DOHH2 (cell line): Measurements from ENCODE around the gene CACNB4.

Experiments used
- H3F3A ChIP-seq: fragments of 200-600 bp; sonication (generic), shearing (Covaris generic); 2 replicates; pipeline ENCODE4 v1.6.0; 2016; ENCODE audit warnings: antibody characterized with exemption, mild to moderate bottlenecking; ENCODE audit not compliant: control insufficient read depth, insufficient read depth
- H3K27ac ChIP-seq: fragments of 200-600 bp; sonication (generic); 2 replicates; pipeline ENCODE4 v1.5.1; 2014; ENCODE audit warnings: low read depth, mild to moderate bottlenecking, low read length, moderate library complexity
- H3K27me3 ChIP-seq: fragments of 200-600 bp; sonication (generic); 2 replicates; pipeline ENCODE4 v1.6.1; 2014; ENCODE audit warnings: mild to moderate bottlenecking, low read length, mixed read lengths; ENCODE audit not compliant: control insufficient read depth
- H3K36me3 ChIP-seq: fragments of 200-600 bp; sonication (generic); 2 replicates; pipeline ENCODE4 v1.6.1; 2014; ENCODE audit warnings: mild to moderate bottlenecking, low read length, moderate library complexity, mixed read lengths; ENCODE audit not compliant: control insufficient read depth
- H3K4me1 ChIP-seq: fragments of 200-600 bp; sonication (generic); 2 replicates; pipeline ENCODE4 v1.6.1; 2014; ENCODE audit warnings: mild to moderate bottlenecking, low read length, mixed read lengths; ENCODE audit not compliant: control insufficient read depth
- H3K4me2 ChIP-seq: fragments of 200-600 bp; sonication (generic); 2 replicates; pipeline ENCODE4 v1.6.0; 2014; ENCODE audit warnings: mild to moderate bottlenecking, low read length, moderate library complexity
- H3K4me3 ChIP-seq: fragments of 200-600 bp; sonication (generic); 2 replicates; pipeline ENCODE4 v1.5.1; 2014; ENCODE audit warnings: mild to moderate bottlenecking, low read length, mixed read lengths
- H3K79me2 ChIP-seq: fragments of 200-600 bp; sonication (generic); 2 replicates; pipeline ENCODE4 v1.6.1; 2014; ENCODE audit warnings: mild to moderate bottlenecking, low read length, mixed read lengths; ENCODE audit not compliant: control insufficient read depth
- H3K9me2 ChIP-seq: fragments of 200-600 bp; sonication (generic); replicated peaks from 2 replicates; pipeline ENCODE4 v1.6.1; 2014; ENCODE audit warnings: mild to moderate bottlenecking, low read length, mixed read lengths; ENCODE audit not compliant: control insufficient read depth
- H3K9me3 ChIP-seq: fragments of 200-600 bp; sonication (generic); 2 replicates; pipeline ENCODE4 v1.6.1; 2014; ENCODE audit warnings: antibody characterized with exemption, low read length, mixed read lengths; ENCODE audit not compliant: control insufficient read depth, insufficient read depth
- H4K20me1 ChIP-seq: fragments of 200-600 bp; sonication (generic); 2 replicates; pipeline ENCODE4 v1.6.0; 2014; ENCODE audit warnings: low read depth, mild to moderate bottlenecking, antibody characterized with exemption, low read length, moderate library complexity; ENCODE audit not compliant: control insufficient read depth, insufficient read depth
- CTCF ChIP-seq: fragments of 200-600 bp; sonication (generic); IDR thresholded peaks from one replicate; pipeline ENCODE4 v1.5.1; 2014; ENCODE audit warnings: antibody characterized with exemption, mild to moderate bottlenecking, low read depth, low read length; ENCODE audit not compliant: poor library complexity, severe bottlenecking
- EZH2phosphoT487 ChIP-seq: fragments of 200-600 bp; sonication (generic); IDR thresholded peaks from 2 replicates; pipeline ENCODE4 v1.6.1; 2017; ENCODE audit warnings: borderline replicate concordance, mild to moderate bottlenecking, antibody characterized with exemption, low read length, moderate library complexity, mixed read lengths

Gene CACNB4

DNA sequence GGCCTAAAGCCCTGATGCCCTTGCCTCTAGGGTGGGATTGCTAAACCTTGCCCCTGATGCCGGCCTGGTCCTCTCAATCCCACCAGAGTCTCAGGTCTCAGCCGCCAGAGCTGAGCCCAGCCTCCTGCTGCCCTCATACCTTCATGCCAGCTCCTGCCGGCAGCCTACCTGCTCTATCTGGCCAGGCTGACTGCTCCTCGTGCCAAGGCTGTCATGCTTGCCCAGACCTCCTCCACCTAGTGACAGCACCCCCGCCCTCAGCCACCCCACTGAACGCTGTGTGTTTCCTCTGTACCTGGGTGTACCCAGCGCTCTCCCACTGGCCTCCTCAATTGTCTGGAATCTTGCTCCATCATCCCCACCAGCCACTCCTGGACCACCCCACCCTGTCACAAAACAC, 120.1 kb downstream of the CACNB4 start:
- peaks cover 7% of the 10 kb centered on the region; the same call in 1 of the 2 replicates for H3K27me3 ChIP-seq
- H3K27ac ChIP-seq, result no peak overlapping the region
- peaks cover 3% of the 10 kb centered on the region; the same call in 1 of the 2 replicates for H3K9me2 ChIP-seq
- H3K4me1 ChIP-seq, result no peaks in the 10 kb centered on the region
- H3K9me3 ChIP-seq, result no peaks in the 10 kb centered on the region
- no peak for TF ChIP-seq EZH2phosphoT487
- no peak for TF ChIP-seq CTCF
- H3K36me3 ChIP-seq, result no peaks in the 10 kb centered on the region
- H4K20me1 ChIP-seq, result no peaks in the 10 kb centered on the region
- no peaks in the 10 kb centered on the region for H3F3A ChIP-seq
- no peaks in the 10 kb centered on the region for H3K79me2 ChIP-seq
- H3K4me3 ChIP-seq, result no peak overlapping the region
- H3K4me2 ChIP-seq, result no peak overlapping the region

DNA sequence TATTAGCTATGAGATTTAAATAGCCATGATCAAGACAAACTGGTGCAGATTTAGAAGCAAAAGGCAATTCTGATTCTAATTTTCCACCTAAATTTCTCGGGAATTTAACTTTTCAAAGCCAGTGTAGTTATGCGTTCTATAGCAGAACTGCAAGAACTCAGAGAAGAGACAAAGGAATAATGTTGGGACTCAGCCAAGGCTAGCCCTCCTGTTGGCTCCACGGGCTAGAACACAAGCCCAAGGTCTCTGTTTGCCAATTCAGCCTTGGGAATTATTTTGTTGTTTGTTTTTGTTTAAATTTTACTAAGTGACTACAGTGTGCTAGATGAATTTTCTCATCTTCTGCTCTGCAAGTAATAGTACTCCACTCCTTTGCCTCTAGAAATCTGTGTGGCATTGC, 121.2 kb downstream of the CACNB4 start:
- Histone ChIP-seq H3K4me3 (no peak overlapping the region), H3K9me2 (peaks cover 3% of the 10 kb centered on the region; the same call in 1 of the 2 replicates), H3K9me3 (no peaks in the 10 kb centered on the region), H3K27ac (no peak overlapping the region), H3K27me3 (peaks cover 7% of the 10 kb centered on the region; the same call in 1 of the 2 replicates), H3F3A (no peaks in the 10 kb centered on the region), H3K79me2 (no peaks in the 10 kb centered on the region), H3K4me2 (no peak overlapping the region), H4K20me1 (no peaks in the 10 kb centered on the region), H3K36me3 (no peaks in the 10 kb centered on the region), H3K4me1 (no peaks in the 10 kb centered on the region)
- TF ChIP-seq EZH2phosphoT487, result no peak
- TF ChIP-seq CTCF, result no peak

DNA sequence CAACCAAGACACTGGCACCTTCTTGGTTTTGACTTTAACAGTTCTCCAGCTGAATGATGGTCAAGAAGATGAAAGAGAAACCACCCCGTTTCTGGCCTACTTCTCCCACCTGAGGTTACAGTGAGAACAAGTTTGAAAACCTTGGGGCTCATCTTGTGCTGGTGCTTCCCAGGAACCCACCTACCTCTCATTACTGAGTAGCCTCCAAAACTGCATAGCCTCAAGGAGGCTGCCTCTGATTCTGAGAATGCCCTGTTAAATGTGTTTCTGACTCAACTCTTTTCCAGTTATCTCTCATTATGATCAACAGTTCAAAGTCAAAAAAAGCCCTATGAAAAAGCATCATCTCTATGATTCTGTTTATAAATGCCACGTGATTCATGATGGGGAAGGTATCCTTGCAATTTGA, 121.9 kb downstream of the CACNB4 start:
- Histone ChIP-seq H3F3A (no peaks in the 10 kb centered on the region), H3K27ac (no peak overlapping the region), H3K9me3 (no peaks in the 10 kb centered on the region), H3K27me3 (peaks cover 7% of the 10 kb centered on the region; the same call in 1 of the 2 replicates), H3K4me3 (no peak overlapping the region), H3K9me2 (peaks cover 3% of the 10 kb centered on the region; the same call in 1 of the 2 replicates), H3K36me3 (no peaks in the 10 kb centered on the region), H3K4me1 (no peaks in the 10 kb centered on the region), H4K20me1 (no peaks in the 10 kb centered on the region), H3K79me2 (no peaks in the 10 kb centered on the region), H3K4me2 (no peak overlapping the region)
- TF ChIP-seq CTCF (no peak), EZH2phosphoT487 (no peak)
